GM12865 (cell line): ENCODE measurements around the gene UQCR10.

ENCODE experiments used
- DNase-seq: peaks from one replicate; pipeline ENCODE4 v3.0.0; 2010; ENCODE audit warnings: low read depth
- H3K4me3 ChIP-seq: 2 replicates; pipeline ENCODE4 v1.5.1; 2011; ENCODE audit warnings: mild to moderate bottlenecking, low read depth, low read length, control low read depth
- TF ChIP-seq, protein P1 (sequence below): IDR thresholded peaks from 2 replicates; pipeline ENCODE4 v1.5.1; 2011; ENCODE audit warnings: low read length, control low read depth, low read depth, inconsistent platforms; ENCODE audit not compliant: insufficient read depth; ENCODE audit errors: missing control alignments

UQCR10 gene

DNA sequence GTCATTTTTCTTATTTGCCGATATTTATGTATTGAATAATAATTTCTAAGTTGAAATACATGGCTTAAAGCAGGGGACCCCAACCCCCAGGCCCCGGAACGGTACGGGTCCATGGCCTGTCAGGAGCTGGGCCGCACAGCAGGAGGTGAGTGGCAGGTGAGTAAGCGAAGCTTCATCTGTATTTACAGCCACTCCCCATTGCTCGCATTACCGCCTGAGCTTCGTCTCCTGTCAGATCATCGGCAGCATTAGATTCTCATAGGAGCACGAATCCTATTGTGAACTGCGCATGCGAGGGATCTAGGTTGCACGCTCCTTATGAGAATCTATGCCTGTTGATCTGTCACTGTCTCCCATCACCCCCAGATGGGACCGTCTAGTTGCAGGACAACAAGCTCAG lies 4.9 kb upstream of the UQCR10 start:
- TF ChIP-seq, protein P1, sequence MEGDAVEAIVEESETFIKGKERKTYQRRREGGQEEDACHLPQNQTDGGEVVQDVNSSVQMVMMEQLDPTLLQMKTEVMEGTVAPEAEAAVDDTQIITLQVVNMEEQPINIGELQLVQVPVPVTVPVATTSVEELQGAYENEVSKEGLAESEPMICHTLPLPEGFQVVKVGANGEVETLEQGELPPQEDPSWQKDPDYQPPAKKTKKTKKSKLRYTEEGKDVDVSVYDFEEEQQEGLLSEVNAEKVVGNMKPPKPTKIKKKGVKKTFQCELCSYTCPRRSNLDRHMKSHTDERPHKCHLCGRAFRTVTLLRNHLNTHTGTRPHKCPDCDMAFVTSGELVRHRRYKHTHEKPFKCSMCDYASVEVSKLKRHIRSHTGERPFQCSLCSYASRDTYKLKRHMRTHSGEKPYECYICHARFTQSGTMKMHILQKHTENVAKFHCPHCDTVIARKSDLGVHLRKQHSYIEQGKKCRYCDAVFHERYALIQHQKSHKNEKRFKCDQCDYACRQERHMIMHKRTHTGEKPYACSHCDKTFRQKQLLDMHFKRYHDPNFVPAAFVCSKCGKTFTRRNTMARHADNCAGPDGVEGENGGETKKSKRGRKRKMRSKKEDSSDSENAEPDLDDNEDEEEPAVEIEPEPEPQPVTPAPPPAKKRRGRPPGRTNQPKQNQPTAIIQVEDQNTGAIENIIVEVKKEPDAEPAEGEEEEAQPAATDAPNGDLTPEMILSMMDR: no peak
- DNase-seq: no peak

DNA sequence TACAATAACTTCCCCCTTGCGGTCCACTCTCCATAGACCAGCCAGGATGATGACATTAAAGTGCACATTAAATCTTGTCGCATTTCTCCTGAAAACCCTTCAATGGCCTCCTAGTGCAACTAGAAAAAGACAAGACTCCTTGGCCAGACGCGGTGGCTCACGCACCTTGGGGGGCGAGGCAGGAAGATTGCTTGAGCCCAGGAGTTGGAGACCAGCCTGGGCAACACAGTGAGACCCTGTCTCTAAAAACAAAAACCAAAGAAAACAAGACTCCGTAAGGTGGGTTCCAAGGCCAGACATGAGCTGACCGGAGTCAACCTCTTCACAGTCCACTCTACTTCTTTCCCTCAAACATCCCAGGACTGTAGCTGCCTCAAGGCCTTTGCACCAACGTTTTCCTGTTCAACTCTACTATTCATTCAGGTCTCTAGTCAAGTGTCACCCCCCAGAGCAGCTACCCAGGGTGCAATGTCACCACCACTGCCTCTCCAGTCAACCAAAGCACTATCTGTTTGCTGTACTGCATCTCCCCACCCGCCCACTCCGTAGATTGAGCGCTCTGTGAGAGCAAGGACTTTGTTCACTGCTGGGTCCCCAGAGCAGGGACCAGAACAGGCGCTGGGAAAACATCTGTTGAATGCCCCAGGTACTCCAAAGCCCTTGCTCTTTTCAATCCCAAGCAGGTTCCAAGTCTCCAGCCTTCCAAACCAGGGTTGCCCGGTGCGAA lies 1.1 kb upstream of the UQCR10 start:
- TF ChIP-seq, protein P1: no peak
- DNase-seq: peak; percentile 48
- peak overlapping the region; percentile 100 for H3K4me3 ChIP-seq

More for the DNA sequence above, 4.9 kb upstream of the UQCR10 start:
- no peak overlapping the region for H3K4me3 ChIP-seq

DNA sequence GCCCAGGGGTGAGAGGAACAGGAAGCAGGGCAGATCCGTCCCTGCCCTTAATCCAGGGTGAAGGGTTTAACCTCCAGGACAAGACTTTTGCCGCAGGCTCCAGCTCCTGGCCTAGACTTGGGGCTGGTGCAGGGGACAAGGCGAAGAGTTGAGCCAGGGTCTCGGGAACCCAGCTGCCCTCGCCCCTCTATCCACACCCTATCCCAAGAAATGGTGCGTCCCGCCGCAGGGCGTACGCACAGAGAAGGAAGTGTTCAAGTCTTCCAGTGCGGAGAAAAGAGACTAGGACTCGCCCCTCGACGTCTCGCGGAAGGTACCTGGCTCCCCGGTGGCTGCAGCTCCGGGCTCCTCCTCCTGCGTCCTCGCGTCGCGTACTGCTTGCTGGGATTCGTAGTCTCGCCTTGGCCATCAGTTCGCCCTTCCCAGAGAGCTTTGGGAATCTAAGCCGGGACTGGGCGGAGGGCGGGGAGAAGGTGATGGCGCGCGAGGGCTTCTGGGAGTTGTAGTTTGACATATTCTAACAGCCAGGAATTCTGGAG lies 468 bp upstream of the UQCR10 start, which contains the start of gene ZMAT5:
ZMAT5 (minus strand) TSS at position 376 of the 539 bp plus-strand sequence. CDS start 18,463 bp downstream, outside the sequence.
- TF ChIP-seq, protein P1: no peak
- H3K4me3 ChIP-seq: peak within 1 kb of the TSS; percentile 100
- peak; percentile 99 for DNase-seq

DNA sequence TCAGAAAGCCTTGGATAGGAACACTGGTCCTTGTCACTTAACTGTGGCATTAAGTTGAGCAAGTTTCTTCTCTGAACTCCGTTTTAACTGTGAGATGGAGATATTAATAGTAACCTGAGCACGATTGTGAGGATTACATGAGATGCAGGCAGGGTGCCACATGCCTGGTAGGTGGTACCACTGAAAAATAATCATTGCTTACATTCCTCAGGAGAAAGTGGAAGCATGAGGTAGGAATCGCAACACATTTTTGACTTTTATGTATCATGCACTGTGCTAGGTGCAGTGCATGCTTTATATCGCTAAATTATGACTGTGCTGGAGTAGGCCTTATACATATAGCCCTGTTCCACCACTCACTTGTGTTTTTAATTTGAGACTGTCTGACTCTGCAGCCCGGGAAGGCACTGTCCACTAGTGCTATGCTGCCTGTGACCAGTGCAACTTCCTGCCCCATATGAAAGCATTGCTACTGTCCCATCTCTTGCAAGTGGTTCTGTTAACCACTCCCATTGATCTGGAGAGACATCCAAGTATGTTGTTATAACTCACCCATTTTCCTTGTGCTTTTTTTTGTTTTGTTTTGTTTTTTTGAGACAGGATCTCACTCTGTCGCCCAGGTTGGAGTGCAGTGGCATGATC lies 1.0 kb downstream of the UQCR10 start:
- TF ChIP-seq, protein P1: no peak
- peak overlapping the region; percentile 100 for H3K4me3 ChIP-seq
- DNase-seq: no peak

DNA sequence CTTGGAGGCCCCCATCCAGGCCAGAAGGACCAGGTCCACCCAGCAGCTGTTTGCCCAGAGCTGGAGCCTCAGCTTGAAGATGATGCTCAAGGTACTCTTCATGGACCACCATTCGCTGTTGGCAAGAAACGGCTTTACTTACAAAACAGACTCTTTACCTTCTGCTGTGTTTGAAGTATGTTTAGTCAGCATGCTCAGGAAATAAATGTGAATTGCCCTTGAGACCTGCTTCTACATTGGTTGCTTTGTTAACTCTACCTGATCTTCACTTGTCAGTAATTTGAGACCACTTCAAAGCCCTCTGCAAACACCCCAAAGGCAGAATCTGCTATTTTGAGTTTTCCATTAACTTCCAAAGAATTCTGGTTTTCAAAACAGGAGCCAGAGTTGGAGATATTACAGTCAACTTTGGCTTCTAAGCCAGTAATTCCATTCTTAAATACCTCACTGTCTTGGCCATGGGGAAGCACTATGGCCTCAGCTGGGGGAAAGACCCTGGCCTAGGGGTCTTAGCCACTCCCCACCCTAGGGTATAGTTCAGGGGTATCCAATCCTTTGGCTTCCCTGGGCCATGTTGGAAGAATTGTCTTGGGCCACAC lies 2.7 kb downstream of the UQCR10 start:
- no peak overlapping the region for H3K4me3 ChIP-seq
- TF ChIP-seq, protein P1: no peak
- no peak for DNase-seq

DNA sequence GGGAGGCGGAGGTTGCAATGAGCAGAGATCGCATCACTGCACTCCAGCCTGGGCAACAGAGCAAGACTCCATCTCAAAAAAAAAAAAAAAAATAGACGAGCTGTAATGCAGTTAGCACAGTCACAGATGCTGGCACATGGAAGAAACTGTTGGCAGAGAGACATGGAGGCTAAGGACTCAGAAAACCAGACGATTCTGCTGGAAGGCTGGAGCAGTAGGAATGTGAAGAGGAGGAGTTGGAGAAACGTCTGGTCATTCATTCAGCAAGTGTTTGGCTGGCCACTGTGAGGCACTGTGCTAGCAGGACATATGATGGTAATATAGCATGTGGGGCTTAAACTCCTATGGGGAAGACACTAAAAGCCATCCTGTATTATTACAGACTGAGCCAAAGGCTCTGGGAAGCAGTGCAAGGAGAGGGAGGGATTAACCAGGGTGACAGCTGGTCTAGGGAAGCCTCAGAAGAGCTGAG lies 5.0 kb downstream of the UQCR10 start:
- DNase-seq: no peak
- no peak overlapping the region for H3K4me3 ChIP-seq
- TF ChIP-seq, protein P1: peak; percentile 9
